Urothelium cell line (cell line): ENCODE measurements around the gene GRM5.

Source experiments
- DNase-seq: peaks from one replicate; pipeline ENCODE4 v3.0.0; 2011; ENCODE audit warnings: low spot score, mixed read lengths
- FAIRE-seq: peaks from 2 replicates; lab custom pipeline; 2011; peaks lifted over from hg19 to GRCh38; lab: Jason Lieb, UNC

GRM5 gene

GRCh38 chr11:88770475-88771079 is 295.2 kb downstream of the GRM5 start:
- FAIRE-seq (no peak), DNase-seq (no peak)

- DNase-seq (no peak), FAIRE-seq (no peak)
Observed at GRCh38 chr11:88744140-88744539, 321.6 kb downstream of the GRM5 start.

GRCh38 chr11:88739524-88739923 is 326.3 kb downstream of the GRM5 start:
- DNase-seq (no peak), FAIRE-seq (no peak)

GRCh38 chr11:88709567-88709966 is 356.2 kb downstream of the GRM5 start:
- DNase-seq (no peak), FAIRE-seq (no peak)

- DNase-seq (no peak), FAIRE-seq (no peak)
Observed at GRCh38 chr11:88704485-88704884, 361.3 kb downstream of the GRM5 start.

- DNase-seq: no peak
Observed at GRCh38 chr11:88701816-88702215, 364.0 kb downstream of the GRM5 start.

GRCh38 chr11:88697139-88697538 is 368.6 kb downstream of the GRM5 start:
- DNase-seq (no peak), FAIRE-seq (no peak)

More at GRCh38 chr11:88701816-88702215, 364.0 kb downstream of the GRM5 start:
- no peak for FAIRE-seq

GRCh38 chr11:88695689-88696414 is 369.9 kb downstream of the GRM5 start:
- no peak for FAIRE-seq

GRCh38 chr11:88692306-88693086 is 373.3 kb downstream of the GRM5 start:
- FAIRE-seq (no peak), DNase-seq (no peak)

More at GRCh38 chr11:88695689-88696414, 369.9 kb downstream of the GRM5 start:
- DNase-seq: peak; percentile 10

- FAIRE-seq (no peak), DNase-seq (no peak)
Observed at GRCh38 chr11:88689548-88690240, 376.1 kb downstream of the GRM5 start.

GRCh38 chr11:88683024-88683423 is 382.8 kb downstream of the GRM5 start:
- FAIRE-seq: no peak
- DNase-seq: no peak

GRCh38 chr11:88680806-88681205 is 385.0 kb downstream of the GRM5 start:
- DNase-seq: peak; percentile 36

GRCh38 chr11:88666364-88666763 is 399.4 kb downstream of the GRM5 start:
- FAIRE-seq (no peak), DNase-seq (no peak)

More at GRCh38 chr11:88680806-88681205, 385.0 kb downstream of the GRM5 start:
- no peak for FAIRE-seq

GRCh38 chr11:88657076-88657738 is 408.6 kb downstream of the GRM5 start:
- FAIRE-seq (no peak), DNase-seq (no peak)

GRCh38 chr11:88656283-88656682 is 409.5 kb downstream of the GRM5 start:
- no peak for FAIRE-seq
- DNase-seq: no peak

GRCh38 chr11:88655656-88656055 is 410.1 kb downstream of the GRM5 start:
- FAIRE-seq (no peak), DNase-seq (no peak)

GRCh38 chr11:88655196-88655595 is 410.6 kb downstream of the GRM5 start:
- DNase-seq (no peak), FAIRE-seq (no peak)

GRCh38 chr11:88651556-88651955 is 414.2 kb downstream of the GRM5 start:
- FAIRE-seq (no peak), DNase-seq (no peak)

- FAIRE-seq (no peak), DNase-seq (no peak)
Observed at GRCh38 chr11:88644724-88645123, 421.1 kb downstream of the GRM5 start.

GRCh38 chr11:88632163-88632562 is 433.6 kb downstream of the GRM5 start:
- no peak for DNase-seq
- FAIRE-seq: no peak

GRCh38 chr11:88631497-88631896 is 434.3 kb downstream of the GRM5 start:
- FAIRE-seq (no peak), DNase-seq (peak; percentile 6)
